Caco-2 (cell line): ENCODE measurements around the gene TGM5. TPM values are rescaled to one million over a fixed set of nuclear protein-coding genes. Genes with fewer than 3 reads are reported as not detected.

Experiments
- BruUV-seq: library from RNA; stranded (reverse); fragments of 400-500 nt; replicated peaks from 2 replicates; lab custom pipeline; 2021; lab: Mats Ljungman, UMichigan
- CTCF ChIA-PET: fragments of 300-600 bp; sonication (Branson Sonifier 250); formaldehyde crosslinking; loops from one replicate; lab custom pipeline; 2022; ENCODE audit warnings: antibody characterized with exemption; lab: Charles Lee
- POLR2A ChIA-PET: fragments of 300-600 bp; sonication (Branson Sonifier 250); formaldehyde crosslinking; loops from one replicate; lab custom pipeline; 2022; ENCODE audit warnings: antibody characterized with exemption; lab: Charles Lee
- DNase-seq, 2 experiments: peaks; one replicate each; pipeline versions ENCODE4 v3.0.0 to v3.0.0-alpha.2; 2020 to 2022
- H3K27me3 ChIP-seq: replicated peaks from 2 replicates; pipeline ENCODE4 v1.6.0; 2011; ENCODE audit warnings: low read length; ENCODE audit not compliant: control insufficient read depth, insufficient read depth
- H3K36me3 ChIP-seq: 2 replicates; pipeline ENCODE4 v1.5.1; 2011; ENCODE audit warnings: low read length; ENCODE audit not compliant: control insufficient read depth, insufficient read depth
- H3K4me1 ChIP-seq: fragments of 250-450 bp; sonication (Bioruptor Pico); 2 replicates; pipeline ENCODE4 v1.5.1; 2020; ENCODE audit warnings: mild to moderate bottlenecking
- H3K4me3 ChIP-seq: 2 replicates; pipeline ENCODE4 v1.5.1; 2011; ENCODE audit warnings: low read depth, mild to moderate bottlenecking, control low read depth, low read length
- H3K9me3 ChIP-seq: fragments of 250-450 bp; sonication (Bioruptor Pico); 2 replicates; pipeline ENCODE4 v1.5.1; 2020; ENCODE audit warnings: mild to moderate bottlenecking, moderate library complexity
- H3K27ac Mint-ChIP-seq: one replicate; pipeline ENCODE4 v1.8.0; 2022; ENCODE audit warnings: mixed read lengths; ENCODE audit not compliant: unreplicated experiment
- H3K27me3 Mint-ChIP-seq: one replicate; pipeline ENCODE4 v1.8.0; 2022; ENCODE audit warnings: mixed read lengths; ENCODE audit not compliant: insufficient read depth, unreplicated experiment
- H3K36me3 Mint-ChIP-seq: one replicate; pipeline ENCODE4 v1.8.0; 2022; ENCODE audit warnings: mild to moderate bottlenecking, mixed read lengths; ENCODE audit not compliant: insufficient read depth, unreplicated experiment
- H3K4me1 Mint-ChIP-seq: one replicate; pipeline ENCODE4 v1.8.0; 2022; ENCODE audit warnings: low read depth, mixed read lengths; ENCODE audit not compliant: unreplicated experiment
- H3K4me3 Mint-ChIP-seq: one replicate; pipeline ENCODE4 v1.8.0; 2022; ENCODE audit warnings: mild to moderate bottlenecking, moderate library complexity, mixed read lengths; ENCODE audit not compliant: unreplicated experiment
- H3K9me3 Mint-ChIP-seq: one replicate; pipeline ENCODE4 v1.8.0; 2022; ENCODE audit warnings: mixed read lengths; ENCODE audit not compliant: unreplicated experiment
- intact Hi-C: fragments of 100-400 bp; cut with micrococcal nuclease; formaldehyde crosslinking; loops from one replicate; pipeline ENCODE4 v1.10.0; 2022; ENCODE audit not compliant: unreplicated experiment
- total RNA-seq: library from RNA; stranded (reverse); gene quantifications from 2 replicates; pipeline ENCODE4 v1.2.3, GENCODE V29; 2022
- TF ChIP-seq, protein P1 (sequence below), 2 experiments: fragments of 200-600 bp in 1 of 2; IDR thresholded peaks; 1 replicate in 1 of 2; 2 replicates in 1 of 2; pipeline versions ENCODE4 v1.5.1 to v1.8.0; 2011 to 2022; ENCODE audit warnings: antibody characterized with exemption in 1 of 2, control low read depth in 1 of 2, inconsistent platforms in 1 of 2, low read depth in 1 of 2, low read length in 1 of 2, mild to moderate bottlenecking in 1 of 2, moderate library complexity in 1 of 2; ENCODE audit not compliant: insufficient read depth in 1 of 2, severe bottlenecking in 1 of 2, unreplicated experiment in 1 of 2

The TGM5 gene
- total RNA-seq, 1 experiment from 2014 or later, result not detected

DNA sequence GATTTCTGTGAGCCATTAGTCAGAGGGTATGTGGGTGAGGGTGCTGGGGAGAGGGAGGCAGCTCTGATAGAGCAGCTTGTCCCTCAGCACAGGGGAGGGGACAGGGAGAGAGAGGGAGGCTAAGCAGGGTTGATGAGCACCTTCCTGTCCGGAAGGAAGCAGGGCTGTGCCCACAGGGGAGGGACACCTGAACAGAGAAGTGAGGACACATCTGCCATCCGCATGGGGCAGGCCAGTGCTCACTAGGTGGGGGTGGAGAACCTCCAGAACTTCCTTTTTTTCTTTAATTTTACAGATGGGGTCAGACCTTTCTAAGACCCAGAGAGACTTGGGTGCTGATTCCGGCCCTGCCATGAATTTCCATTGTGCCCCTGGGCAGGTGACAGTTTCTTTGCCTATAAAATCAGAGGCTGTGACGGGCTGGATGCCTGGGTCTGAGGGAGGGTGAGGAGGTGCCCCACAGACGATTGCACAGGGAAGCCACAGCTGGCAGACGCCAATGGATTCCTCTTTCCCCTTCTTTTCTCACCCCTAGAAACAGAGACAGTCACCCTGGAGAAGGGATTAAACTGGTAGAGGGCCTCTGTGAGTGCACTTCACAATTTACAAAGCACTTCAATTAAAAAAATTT, 4.1 kb upstream of the TGM5 start:
- Mint-ChIP-seq H3K36me3 (no peaks in the 10 kb centered on the region), H3K27ac (no peak overlapping the region), H3K4me3 (no peak overlapping the region), H3K4me1 (no peaks in the 10 kb centered on the region), H3K27me3 (peaks cover 27% of the 10 kb centered on the region), H3K9me3 (no peaks in the 10 kb centered on the region)
- CTCF ChIA-PET, result interaction anchor here (3.7 kb wide), 1 partner anchor 45 kb away, joined by 13 read pairs; no protein-coding TSS in a partner anchor
- no peak for DNase-seq
- Histone ChIP-seq H3K4me1 (no peaks in the 10 kb centered on the region), H3K27me3 (no peaks in the 10 kb centered on the region), H3K9me3 (no peaks in the 10 kb centered on the region), H3K36me3 (no peaks in the 10 kb centered on the region), H3K4me3 (no peak overlapping the region)
- TF ChIP-seq, protein P1, sequence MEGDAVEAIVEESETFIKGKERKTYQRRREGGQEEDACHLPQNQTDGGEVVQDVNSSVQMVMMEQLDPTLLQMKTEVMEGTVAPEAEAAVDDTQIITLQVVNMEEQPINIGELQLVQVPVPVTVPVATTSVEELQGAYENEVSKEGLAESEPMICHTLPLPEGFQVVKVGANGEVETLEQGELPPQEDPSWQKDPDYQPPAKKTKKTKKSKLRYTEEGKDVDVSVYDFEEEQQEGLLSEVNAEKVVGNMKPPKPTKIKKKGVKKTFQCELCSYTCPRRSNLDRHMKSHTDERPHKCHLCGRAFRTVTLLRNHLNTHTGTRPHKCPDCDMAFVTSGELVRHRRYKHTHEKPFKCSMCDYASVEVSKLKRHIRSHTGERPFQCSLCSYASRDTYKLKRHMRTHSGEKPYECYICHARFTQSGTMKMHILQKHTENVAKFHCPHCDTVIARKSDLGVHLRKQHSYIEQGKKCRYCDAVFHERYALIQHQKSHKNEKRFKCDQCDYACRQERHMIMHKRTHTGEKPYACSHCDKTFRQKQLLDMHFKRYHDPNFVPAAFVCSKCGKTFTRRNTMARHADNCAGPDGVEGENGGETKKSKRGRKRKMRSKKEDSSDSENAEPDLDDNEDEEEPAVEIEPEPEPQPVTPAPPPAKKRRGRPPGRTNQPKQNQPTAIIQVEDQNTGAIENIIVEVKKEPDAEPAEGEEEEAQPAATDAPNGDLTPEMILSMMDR (IDR thresholded peaks at IDR 0.05; ENCODE audit: insufficient read depth in 1 of 2, low read depth in 1 of 2, low read length in 1 of 2, severe bottlenecking in 1 of 2, unreplicated experiment in 1 of 2), result no peak
- POLR2A ChIA-PET, result no interaction called here
- BruUV-seq, result no TSS peak
- intact Hi-C loops, result no loop called here

GRCh38 chr15:43270113-43270665, 3.5 kb upstream of the TGM5 start:
- intact Hi-C loops, result no loop called here
- H3K4me1 Mint-ChIP-seq, result no peaks in the 10 kb centered on the region
- Histone ChIP-seq H3K9me3 (no peaks in the 10 kb centered on the region), H3K27me3 (no peaks in the 10 kb centered on the region; the same call in 1 of the 2 replicates), H3K4me3 (no peak overlapping the region), H3K4me1 (no peaks in the 10 kb centered on the region), H3K36me3 (no peaks in the 10 kb centered on the region)
- no TSS peak for BruUV-seq
- H3K9me3 Mint-ChIP-seq, result no peaks in the 10 kb centered on the region
- H3K36me3 Mint-ChIP-seq, result no peaks in the 10 kb centered on the region
- peaks cover 24% of the 10 kb centered on the region for H3K27me3 Mint-ChIP-seq
- no peak overlapping the region for H3K27ac Mint-ChIP-seq
- TF ChIP-seq, protein P1 (IDR thresholded peaks at IDR 0.05; ENCODE audit: insufficient read depth in 1 of 2, low read depth in 1 of 2, low read length in 1 of 2, severe bottlenecking in 1 of 2, unreplicated experiment in 1 of 2), result no peak
- CTCF ChIA-PET, result interaction anchor here (3.7 kb wide), 1 partner anchor 44 kb away, joined by 13 read pairs; no protein-coding TSS in a partner anchor
- POLR2A ChIA-PET, result no interaction called here
- H3K4me3 Mint-ChIP-seq, result no peak overlapping the region
- DNase-seq, result no peak

DNA sequence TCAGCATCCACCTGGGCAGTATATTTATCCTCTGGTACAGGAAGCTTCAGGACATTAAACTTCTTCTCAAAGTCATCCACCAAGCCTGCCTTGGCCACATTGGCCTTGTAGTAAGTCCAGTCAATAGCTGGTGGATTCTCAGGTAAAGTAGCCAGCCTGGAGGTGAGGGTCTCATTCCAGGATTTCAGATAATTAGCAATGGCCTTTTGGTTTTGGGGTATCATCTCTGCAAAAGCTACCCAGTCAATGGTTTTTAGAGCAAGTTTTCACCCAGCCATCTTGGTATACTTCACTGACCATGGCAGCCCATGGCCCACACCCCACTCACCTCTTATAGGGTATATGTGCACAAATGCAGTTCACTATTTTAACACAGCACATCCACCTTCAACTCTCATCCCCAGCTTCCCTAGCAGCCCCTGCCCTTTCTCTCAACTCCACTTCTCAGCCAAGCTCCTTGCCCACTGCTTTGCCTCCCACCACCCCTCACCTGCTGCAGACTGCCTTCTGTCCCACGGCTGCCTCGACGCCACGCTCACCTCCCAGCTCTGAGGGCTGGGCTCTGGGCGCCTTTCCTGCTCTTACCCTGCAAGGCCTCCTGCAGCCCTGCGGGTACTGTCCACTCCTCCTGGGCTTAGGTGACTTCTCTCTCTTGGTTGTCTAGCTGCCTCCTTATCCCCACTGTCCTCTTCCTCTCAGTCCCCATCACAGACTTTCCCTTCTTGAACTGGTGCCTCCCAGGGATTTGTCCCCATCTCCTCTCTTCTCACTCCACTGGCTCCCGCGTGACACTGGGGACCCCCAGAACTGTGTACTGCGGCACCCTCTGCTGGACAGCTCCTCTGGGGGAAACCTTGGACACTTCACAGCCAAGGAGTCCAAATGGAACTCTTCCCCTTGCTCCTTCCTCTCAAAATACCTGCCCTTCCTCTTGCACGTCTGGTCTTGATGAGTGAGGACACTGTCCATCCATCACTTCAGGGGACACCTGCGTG, 1.7 kb upstream of the TGM5 start:
- no peak overlapping the region for H3K4me3 Mint-ChIP-seq
- no peak overlapping the region for H3K4me3 ChIP-seq
- POLR2A ChIA-PET, result no interaction called here
- DNase-seq, result peak in 1 of 2 experiments; percentile 19
- H3K27ac Mint-ChIP-seq, result no peak overlapping the region
- TF ChIP-seq, protein P1 (IDR thresholded peaks at IDR 0.05; ENCODE audit: insufficient read depth in 1 of 2, low read depth in 1 of 2, low read length in 1 of 2, severe bottlenecking in 1 of 2, unreplicated experiment in 1 of 2), result peak in 1 of 2 experiments; percentile 35
- H3K9me3 Mint-ChIP-seq, result no peaks in the 10 kb centered on the region
- no peaks in the 10 kb centered on the region for H3K4me1 Mint-ChIP-seq
- H3K27me3 ChIP-seq, result no peaks in the 10 kb centered on the region; the same call in 1 of the 2 replicates
- H3K9me3 ChIP-seq, result no peaks in the 10 kb centered on the region
- no TSS peak for BruUV-seq
- H3K36me3 Mint-ChIP-seq, result no peaks in the 10 kb centered on the region
- H3K36me3 ChIP-seq, result no peaks in the 10 kb centered on the region
- H3K4me1 ChIP-seq, result no peaks in the 10 kb centered on the region
- CTCF ChIA-PET, result interaction anchor here (3.7 kb wide), 1 partner anchor 43 kb away, joined by 13 read pairs; no protein-coding TSS in a partner anchor
- peaks cover 19% of the 10 kb centered on the region for H3K27me3 Mint-ChIP-seq
- intact Hi-C loops, result no loop called here
